Keratinocyte (primary cell): Measurements from ENCODE around the gene RASGEF1C.

Experiments
- CTCF ChIP-seq, 3 experiments: IDR thresholded peaks in 1 of 3; conservative IDR thresholded peaks in 1 of 3; optimal IDR thresholded peaks in 1 of 3; 2 replicates in 2 of 3; 3 replicates in 1 of 3; pipeline versions ENCODE3 to v1.5.1; 2011; ENCODE audit warnings: low read length in 3 of 3, mild to moderate bottlenecking in 3 of 3, moderate library complexity in 2 of 3, control low read depth in 1 of 3, inconsistent platforms in 1 of 3; ENCODE audit not compliant: insufficient read depth in 2 of 3; ENCODE audit errors: extremely low read depth in 1 of 3
- EZH2 ChIP-seq: IDR thresholded peaks from one replicate; pipeline ENCODE4 v1.6.1; 2012; ENCODE audit warnings: inconsistent platforms, mild to moderate bottlenecking, low read length, moderate library complexity

- TF ChIP-seq CTCF (optimal IDR thresholded peaks at IDR 0.05 in 1 of 3, IDR thresholded peaks at IDR 0.05 in 1 of 3, conservative IDR thresholded peaks at IDR 0.05 in 1 of 3; ENCODE audit: extremely low read depth in 1 of 3, insufficient read depth in 2 of 3, low read length in 3 of 3): no peak
- TF ChIP-seq EZH2: no peak
These were observed 68.9 kb downstream of the RASGEF1C start for GRCh38 chr5:180140079-180140554.
